GM12873 (cell line): Measurements from ENCODE around the gene ZG16.

Experiments
- CTCF ChIP-seq: IDR thresholded peaks from 2 replicates; pipeline ENCODE4 v1.5.1; 2012; ENCODE audit warnings: low read depth, mild to moderate bottlenecking, moderate library complexity, low read length, control low read depth; ENCODE audit not compliant: insufficient read depth; ENCODE audit errors: missing control alignments

ZG16 gene

GRCh38 chr16:29742683-29743275 lies 35.3 kb upstream of the ZG16 start:
- no peak for TF ChIP-seq CTCF

GRCh38 chr16:29743475-29743826 lies 34.6 kb upstream of the ZG16 start:
- no peak for TF ChIP-seq CTCF

GRCh38 chr16:29743827-29744531 lies 34.1 kb upstream of the ZG16 start:
- no peak for TF ChIP-seq CTCF

- TF ChIP-seq CTCF = no peak
These were observed 33.4 kb upstream of the ZG16 start for GRCh38 chr16:29744541-29745101.

- TF ChIP-seq CTCF = no peak
These were observed 32.8 kb upstream of the ZG16 start for GRCh38 chr16:29745121-29745852.

- no peak for TF ChIP-seq CTCF
These were observed 32.2 kb upstream of the ZG16 start, which contains the start of gene C16orf54 for GRCh38 chr16:29745853-29746345. Gene C16orf54 (minus strand): TSS chr16:29745990. CDS start chr16:29744951, 1,039 bp downstream.
